Right cardiac atrium (tissue), 5 donors: ENCODE measurements around the gene ZNF506. TPM values are rescaled to one million over a fixed set of nuclear protein-coding genes. Genes with fewer than 3 reads are reported as not detected.

ENCODE experiments used
- ATAC-seq, 2 donors: fragments of 200-7000 bp; cut with Tn5 transposase; one replicate each; pipeline versions ENCODE4 v1.8.0 to v1.9.1; 2020; ENCODE audit warnings: moderate library complexity in 2 of 2, mild to moderate bottlenecking in 1 of 2
- DNase-seq, 3 donors: peaks; one replicate each; pipeline ENCODE4 v3.0.0-alpha.2; 2020
- H3K27ac ChIP-seq: one replicate; pipeline ENCODE4 v1.5.1; 2013; ENCODE audit warnings: mild to moderate bottlenecking, low read length, control low read depth, moderate library complexity
- H3K27me3 ChIP-seq: one replicate; pipeline ENCODE4 v1.6.1; 2013; ENCODE audit not compliant: control insufficient read depth, insufficient read depth
- H3K4me1 ChIP-seq: one replicate; pipeline ENCODE4 v1.6.1; 2013; ENCODE audit warnings: low read length; ENCODE audit not compliant: control insufficient read depth, insufficient read depth
- H3K4me3 ChIP-seq: one replicate; pipeline ENCODE4 v1.5.1; 2013; ENCODE audit warnings: low read length, control low read depth
- H3K9me3 ChIP-seq: one replicate; pipeline ENCODE4 v1.6.1; 2013; ENCODE audit warnings: low read length; ENCODE audit not compliant: control insufficient read depth
- WGBS: extraction: QIAGEN DNeasy Blood & Tissue Kit; methylation state at CpG from one replicate; pipeline ENCODE4 v1.1.7; 2013; 5-methylcytosine and 5-hydroxymethylcytosine counted together
- intact Hi-C, 4 donors: fragments of 100-400 bp; cut with DNase I; formaldehyde crosslinking; loops; one replicate each; pipeline versions ENCODE4 v1.11.0 to v1.14.0; 2022 to 2023
- polyA plus RNA-seq: library from polyadenylated mRNA; stranded (reverse); fragments of 200-250 nt; gene quantifications from one replicate; pipeline ENCODE4 v1.2.3, GENCODE V29; 2013
- total RNA-seq, 4 donors: library from RNA; stranded (reverse); fragmentation: NEBNext Ultra II Directional; extraction: Animal tissue kit (Norgen Biotek cat#: 25700); gene quantifications; one replicate each; pipeline ENCODE4 v1.2.1, GENCODE V29; 2021
- donor health status: healthy with polysubstance abuse.
- donor health status: DM: no; HTN: yes; CAD: no.
- donor health status: DM: no; HTN: no; CAD: no.
- donor health status: DM: no; HTN: yes; CAD: no; lungs with severe emphysema.
- donor health status: DM: yes; HTN: yes; CAD: no.

ZNF506 gene
- total and polyA plus RNA-seq, 5 donors: 6.6 to 17.4 (median 14.9) TPM

DNA sequence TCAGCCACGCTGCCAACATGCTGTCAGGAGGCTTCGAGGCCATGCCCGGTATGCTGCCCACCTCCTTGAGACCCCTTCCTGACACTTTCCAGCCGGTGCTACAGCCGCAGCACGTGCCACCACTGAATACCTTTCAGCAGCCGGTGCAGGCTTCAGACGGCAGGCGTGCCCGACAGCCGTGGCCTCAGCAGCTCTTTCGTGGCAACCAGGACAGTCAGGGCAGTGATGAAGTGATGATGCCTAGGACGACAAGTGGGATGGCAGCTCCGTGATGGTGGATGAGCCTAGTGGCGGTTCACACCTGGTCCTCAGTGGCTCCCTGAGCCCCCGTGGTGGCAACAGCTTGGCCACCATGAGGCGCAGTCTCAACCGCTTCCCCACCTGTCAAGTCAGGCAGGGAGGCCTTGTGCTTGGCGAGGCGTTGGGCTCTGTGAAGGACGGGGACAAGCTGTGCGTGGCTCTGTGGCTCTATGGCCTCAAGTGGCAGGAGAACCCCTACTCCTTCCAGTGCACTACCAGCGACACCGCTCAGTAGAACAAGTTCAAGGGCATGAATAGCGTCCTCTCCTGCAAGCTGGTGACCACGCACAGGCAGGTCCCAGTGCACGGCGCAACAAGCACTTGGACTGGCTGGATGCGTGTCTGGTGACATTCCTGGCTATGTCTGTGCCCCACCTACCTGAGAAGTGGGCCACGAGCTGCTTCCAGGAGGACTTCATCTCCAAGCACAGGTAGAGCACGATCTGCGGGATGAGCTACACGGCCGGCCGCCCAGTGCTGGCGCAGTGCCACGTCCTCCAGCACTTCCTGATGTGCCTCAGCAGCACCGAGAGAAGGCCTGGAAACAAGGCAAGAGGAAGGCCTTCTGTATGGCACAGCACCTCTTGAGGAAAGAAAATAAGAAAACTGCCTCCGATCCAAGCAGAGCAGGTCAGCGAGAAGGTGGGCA, 70.4 kb downstream of the ZNF506 start:
- ATAC-seq (no peak), DNase-seq (no peak)
- Histone ChIP-seq H3K4me3 (no peak overlapping the region), H3K27ac (no peak overlapping the region), H3K27me3 (no peaks in the 10 kb centered on the region), H3K4me1 (no peaks in the 10 kb centered on the region), H3K9me3 (no peaks in the 10 kb centered on the region)
- intact Hi-C loops: no loop called here
- WGBS: 84% methylated on average over 40 of the region's 40 CpGs

DNA sequence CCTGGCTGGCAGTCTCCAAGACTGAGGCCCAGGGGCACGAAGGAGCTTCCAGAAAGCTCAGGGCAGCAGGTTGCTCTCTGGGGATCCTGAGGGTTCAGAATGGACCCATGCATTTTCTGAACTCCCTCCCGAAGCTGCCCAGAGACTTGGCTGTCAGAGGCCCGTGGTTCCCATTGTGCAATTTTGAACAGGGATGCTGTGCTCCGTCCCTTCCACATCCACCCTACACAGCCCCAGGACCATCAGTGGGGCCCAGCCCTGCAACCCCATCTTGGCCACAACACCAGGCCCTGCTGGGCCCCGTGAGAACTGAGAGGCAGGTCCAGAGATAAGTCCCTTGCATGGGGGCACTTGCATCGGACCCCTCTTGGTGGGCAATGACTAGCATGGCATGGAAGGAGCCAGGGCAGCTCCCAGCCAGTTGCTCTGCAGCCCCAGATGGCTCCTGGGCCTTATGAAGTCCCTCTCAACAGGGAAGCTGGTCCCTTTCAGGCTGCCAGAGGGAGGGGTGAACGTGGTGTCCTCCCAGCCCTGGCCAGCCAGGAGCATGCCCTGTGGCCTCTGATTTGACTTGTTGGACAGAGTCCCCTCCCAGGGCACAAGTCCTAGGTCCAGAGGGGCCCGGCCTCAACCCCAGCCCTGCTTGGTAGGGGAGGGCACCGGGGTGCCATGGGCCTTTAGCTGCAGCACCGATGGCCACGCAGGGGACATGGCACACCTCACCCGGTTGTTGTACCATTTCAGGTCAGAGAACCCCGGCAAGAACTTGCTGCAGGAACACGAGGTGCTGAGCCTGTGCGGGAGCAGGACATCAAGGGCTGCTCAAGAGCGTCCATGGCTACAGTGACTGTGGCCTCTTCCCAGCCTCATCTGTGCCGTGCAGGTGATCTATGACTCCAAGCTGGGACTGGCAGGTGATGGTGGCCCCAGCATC, 71.4 kb downstream of the ZNF506 start:
- Histone ChIP-seq H3K4me3 (no peak overlapping the region), H3K4me1 (no peaks in the 10 kb centered on the region), H3K27ac (no peak overlapping the region), H3K9me3 (no peaks in the 10 kb centered on the region), H3K27me3 (no peaks in the 10 kb centered on the region)
- intact Hi-C loops: no loop called here
- DNase-seq (no peak), ATAC-seq (no peak)
- WGBS: 84% methylated on average over 17 of the region's 17 CpGs

DNA sequence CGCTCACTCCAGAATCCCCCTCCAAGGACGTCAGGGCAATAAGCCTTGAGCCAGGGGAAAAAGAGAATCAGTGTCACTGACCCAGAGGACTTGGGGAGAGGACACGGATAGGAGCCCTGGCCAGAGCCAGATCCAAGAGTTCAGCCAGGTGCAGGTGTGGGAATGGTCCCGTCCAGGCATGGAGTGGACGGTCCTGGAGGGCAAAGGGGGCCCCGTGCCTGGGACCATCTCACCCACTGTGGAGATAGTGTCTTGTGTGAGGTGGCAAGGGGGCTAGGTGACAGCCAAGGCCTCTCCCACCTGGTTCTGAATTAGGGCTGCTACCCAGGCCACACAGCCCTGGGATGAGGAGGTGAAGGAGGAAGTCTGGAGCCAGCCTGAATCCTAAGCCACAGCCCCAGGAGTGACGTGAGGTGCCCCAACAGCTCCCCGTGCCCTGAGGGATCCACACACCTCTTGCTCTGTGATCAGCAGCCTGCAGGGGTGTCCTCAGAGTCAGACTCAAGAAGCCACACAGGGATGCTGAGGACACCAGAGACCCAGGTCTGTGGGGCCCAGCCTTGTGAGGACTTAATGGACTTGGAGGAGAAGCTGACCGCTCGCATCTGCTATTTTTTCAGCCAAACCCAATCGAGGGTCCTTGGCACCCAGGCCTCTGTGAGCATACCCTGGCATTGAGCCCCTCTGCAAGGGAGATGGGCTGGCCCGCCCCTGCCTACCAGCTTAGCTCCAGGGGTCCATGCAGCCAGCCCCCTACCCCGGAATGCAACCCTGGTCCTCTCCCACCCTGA, 72.2 kb downstream of the ZNF506 start:
- H3K9me3 ChIP-seq: no peaks in the 10 kb centered on the region
- DNase-seq: no peak
- no peak for ATAC-seq
- WGBS: 84% methylated on average over 13 of the region's 13 CpGs
- no peaks in the 10 kb centered on the region for H3K4me1 ChIP-seq
- H3K27ac ChIP-seq: no peak overlapping the region
- intact Hi-C loops: no loop called here
- no peak overlapping the region for H3K4me3 ChIP-seq
- no peaks in the 10 kb centered on the region for H3K27me3 ChIP-seq

DNA sequence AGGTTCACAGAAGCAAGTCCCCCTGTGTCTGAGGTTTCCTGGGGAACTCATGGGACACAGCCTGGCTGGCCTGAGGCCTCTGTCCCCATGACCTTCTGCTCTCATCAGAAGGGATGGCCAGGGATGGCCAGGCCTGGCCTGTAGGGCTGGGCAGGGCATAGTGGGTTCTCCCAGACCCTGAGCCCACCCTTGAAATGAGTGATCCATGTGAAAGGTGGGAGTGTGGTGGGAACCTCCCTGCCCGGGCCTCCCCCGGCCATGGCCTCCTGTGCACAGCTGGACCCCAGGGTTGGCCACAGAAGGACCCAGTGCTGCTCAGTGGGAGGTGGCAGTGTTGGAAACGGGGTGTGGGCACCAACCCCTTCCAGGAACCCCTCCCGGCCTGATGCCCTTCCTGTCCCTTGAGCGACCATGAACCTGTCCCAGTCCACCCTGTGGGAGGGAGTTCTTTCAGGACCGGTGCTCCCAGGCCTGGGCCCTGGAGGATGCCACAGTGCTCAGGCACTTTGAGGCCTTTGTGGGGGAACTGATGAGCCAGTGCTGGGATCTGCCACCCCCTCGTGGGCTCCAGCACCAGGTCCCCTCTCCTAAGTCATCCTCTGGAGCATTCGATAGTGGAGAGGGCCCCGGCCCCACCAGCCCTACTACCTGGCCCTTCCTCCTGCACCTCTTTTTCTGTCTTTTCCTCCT, 73.2 kb downstream of the ZNF506 start:
- Histone ChIP-seq H3K9me3 (no peaks in the 10 kb centered on the region), H3K4me1 (no peaks in the 10 kb centered on the region), H3K27me3 (no peaks in the 10 kb centered on the region), H3K4me3 (no peak overlapping the region), H3K27ac (no peak overlapping the region)
- ATAC-seq (no peak), DNase-seq (no peak)
- intact Hi-C loops: no loop called here
- 83% methylated on average over 9 of the region's 9 CpGs for whole genome bisulfite sequencing

DNA sequence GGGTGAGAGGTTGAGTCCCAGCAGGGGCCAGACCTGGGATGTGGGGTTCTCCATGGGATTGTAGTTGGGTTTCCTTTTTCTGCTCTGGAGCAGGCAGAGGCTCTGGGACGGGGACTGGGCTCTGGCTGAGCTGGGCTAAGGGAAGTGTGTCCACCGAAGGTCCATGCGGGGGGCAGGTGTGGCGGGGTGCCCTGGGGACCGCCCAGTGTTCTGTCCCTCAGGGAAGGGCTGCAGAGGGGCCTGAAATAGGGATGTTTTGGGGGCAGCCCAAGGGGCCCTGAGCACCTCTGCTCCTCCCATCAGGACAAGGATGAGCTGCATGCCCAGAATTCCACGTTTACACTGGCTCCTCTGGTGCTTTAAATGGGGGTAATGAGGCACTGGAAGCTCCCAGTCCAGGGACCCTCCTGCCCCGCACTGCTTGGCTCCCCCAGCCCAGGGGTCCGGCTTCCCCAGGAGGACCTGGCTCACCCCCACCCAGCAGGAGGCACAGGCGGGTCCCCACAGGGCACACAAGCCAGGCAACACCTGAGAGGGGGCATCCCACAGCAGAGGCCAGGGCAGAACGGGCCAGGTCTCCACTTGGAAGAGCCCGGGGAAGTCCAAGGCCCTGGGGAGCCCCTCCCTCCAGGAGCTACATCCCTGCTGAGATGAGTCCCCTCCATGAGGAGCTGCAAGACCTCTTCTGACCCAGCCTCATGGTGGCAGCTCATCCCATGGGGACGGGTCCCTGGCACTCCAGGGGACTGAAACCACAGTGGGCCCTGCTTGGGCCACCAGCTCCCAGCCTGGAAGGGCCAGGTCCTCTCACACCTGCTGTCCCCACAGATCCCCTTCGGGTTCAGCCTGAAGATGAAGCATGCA, 74.0 kb downstream of the ZNF506 start:
- ATAC-seq: no peak
- H3K27ac ChIP-seq: no peak overlapping the region
- H3K27me3 ChIP-seq: no peaks in the 10 kb centered on the region
- H3K9me3 ChIP-seq: no peaks in the 10 kb centered on the region
- peak in 1 of 3 donors; percentile 28 for DNase-seq
- no peak overlapping the region for H3K4me3 ChIP-seq
- intact Hi-C loops: no loop called here
- H3K4me1 ChIP-seq: no peaks in the 10 kb centered on the region
- WGBS: 84% methylated on average over 13 of the region's 13 CpGs

DNA sequence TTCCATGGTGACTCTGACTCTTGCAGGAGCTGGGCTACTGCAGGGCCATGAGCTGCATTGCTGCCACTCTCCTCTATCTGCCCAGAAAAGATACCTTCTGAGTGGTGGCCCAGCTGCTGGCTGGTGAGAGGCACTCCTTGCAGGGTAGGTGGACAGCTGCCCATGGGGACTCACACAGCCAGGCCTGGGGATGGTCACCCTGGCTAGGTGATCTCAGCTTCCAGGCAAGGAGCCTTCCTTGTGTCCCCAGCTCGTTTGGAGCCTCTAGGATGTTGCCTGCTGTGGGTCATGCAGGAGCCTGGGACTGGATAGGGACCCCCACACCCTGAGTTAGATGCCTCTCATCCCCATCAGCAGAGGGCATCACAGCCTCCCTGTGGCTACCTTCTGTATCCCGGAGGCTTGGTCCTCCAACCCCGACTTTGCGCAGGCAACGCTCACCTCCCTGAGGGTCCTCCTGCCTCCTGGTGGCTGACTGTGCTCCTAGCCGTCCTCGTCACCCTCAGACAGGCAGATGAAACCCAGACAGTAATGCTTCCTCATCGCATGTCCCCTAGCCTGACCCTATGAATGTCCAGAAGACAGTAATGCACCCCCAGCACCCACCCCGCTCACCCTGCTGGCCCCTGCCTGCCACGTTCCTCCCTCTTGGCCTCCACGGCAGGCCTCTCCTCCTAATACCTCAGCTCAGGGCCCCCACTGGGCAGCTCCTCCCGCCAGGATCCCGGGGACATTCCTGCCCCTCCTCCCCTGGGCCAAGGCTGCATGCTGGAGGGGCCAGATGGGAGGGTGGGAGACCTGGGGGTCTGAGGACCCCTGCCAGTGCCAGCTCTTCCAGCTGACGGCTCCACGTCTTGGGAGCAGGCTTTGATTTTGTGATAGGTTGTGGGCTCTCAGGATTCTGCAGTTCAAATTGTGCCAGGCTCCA, 75.0 kb downstream of the ZNF506 start:
- intact Hi-C loops: no loop called here
- DNase-seq (peak in 1 of 3 donors; percentile 22), ATAC-seq (no peak)
- Histone ChIP-seq H3K27ac (no peak overlapping the region), H3K9me3 (no peaks in the 10 kb centered on the region), H3K4me3 (no peak overlapping the region), H3K27me3 (no peaks in the 10 kb centered on the region), H3K4me1 (no peaks in the 10 kb centered on the region)
- 56% methylated on average over 15 of the region's 15 CpGs for WGBS

DNA sequence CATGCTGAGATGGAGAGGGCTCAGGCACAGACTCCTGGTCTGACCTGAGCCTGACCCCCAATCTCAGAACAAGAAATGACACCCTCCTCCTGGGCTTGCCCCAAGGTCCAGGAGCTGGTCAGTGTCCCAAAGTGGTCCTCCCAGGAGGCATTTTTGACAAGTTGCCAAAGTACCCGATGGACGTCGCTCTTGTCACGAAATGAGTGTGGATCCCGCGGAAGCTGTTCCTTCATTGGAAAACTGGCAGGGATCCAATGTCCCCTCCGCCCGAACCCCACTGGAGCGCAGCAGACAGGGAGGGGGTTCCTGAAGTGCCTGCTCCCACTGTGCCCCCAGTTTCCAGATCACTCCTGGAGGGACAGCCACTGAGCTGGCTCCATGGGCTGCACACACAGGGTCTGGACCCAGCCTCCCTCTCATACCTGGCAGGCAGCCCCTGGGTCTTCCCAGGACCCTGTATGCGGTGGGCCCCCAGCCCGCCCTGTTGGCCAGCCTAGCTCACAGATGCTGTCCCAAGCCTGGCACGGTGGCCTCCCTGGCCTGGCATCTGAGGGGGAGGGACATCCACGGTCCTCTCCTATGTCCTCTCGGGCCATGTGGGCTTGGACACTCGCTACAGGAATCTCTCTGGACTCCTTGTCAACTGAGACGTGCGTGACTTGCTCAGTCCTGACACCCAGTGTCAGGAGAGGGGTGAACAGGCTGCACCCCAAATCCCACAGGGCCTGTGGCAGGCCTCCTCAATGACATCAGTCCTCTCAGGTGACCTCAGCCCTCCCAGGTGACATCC, 75.9 kb downstream of the ZNF506 start:
- H3K4me3 ChIP-seq: no peak overlapping the region
- no peaks in the 10 kb centered on the region for H3K27me3 ChIP-seq
- intact Hi-C loops: no loop called here
- no peak overlapping the region for H3K27ac ChIP-seq
- 74% methylated on average over 17 of the region's 17 CpGs for WGBS
- DNase-seq: peak in 1 of 3 donors; percentile 41
- H3K9me3 ChIP-seq: no peaks in the 10 kb centered on the region
- no peaks in the 10 kb centered on the region for H3K4me1 ChIP-seq
- no peak for ATAC-seq

DNA sequence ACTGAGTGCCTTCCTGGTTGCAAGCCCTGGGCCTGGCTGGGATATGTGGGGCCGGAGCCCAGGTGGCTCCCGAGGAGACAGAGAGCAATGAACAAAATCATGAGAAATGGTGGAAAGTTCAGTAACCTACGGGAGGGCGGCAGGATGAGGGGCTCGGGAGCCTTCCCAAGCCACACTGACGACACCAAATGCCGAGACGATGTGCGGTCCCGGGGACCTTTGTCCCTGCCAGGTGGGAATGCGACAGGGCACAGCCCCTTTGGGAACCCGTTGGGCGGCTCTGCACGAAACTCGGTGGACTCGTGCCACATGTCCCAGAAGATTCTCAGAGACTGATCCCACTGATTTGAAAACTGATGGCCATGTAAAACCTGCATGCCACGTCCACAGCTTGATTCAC, 76.9 kb downstream of the ZNF506 start:
- H3K27me3 ChIP-seq: no peaks in the 10 kb centered on the region
- WGBS: 91% methylated on average over 17 of the region's 17 CpGs
- ATAC-seq (no peak), DNase-seq (peak in 1 of 3 donors; percentile 43)
- intact Hi-C loops: no loop called here
- no peaks in the 10 kb centered on the region for H3K4me1 ChIP-seq
- H3K27ac ChIP-seq: no peak overlapping the region
- no peaks in the 10 kb centered on the region for H3K9me3 ChIP-seq
- no peak overlapping the region for H3K4me3 ChIP-seq
